Mesenchymal stem cell (in vitro differentiated cells and primary cell): ENCODE measurements around the gene FAM107A.
"Not testable (repeated sequence)": the region's sequence is repeated elsewhere in the genome, so short reads cannot be mapped to it uniquely, and the experiment has no call there.

Experiments used
- DNase-seq: peaks from one replicate; pipeline ENCODE4 v3.0.0-alpha.2; 2013
- H2AFZ ChIP-seq: one replicate; pipeline ENCODE4 v1.6.1; 2013; ENCODE audit warnings: low read depth, mild to moderate bottlenecking, control low read depth, inconsistent platforms, low read length, moderate library complexity
- H2AK5ac ChIP-seq: 2 replicates; pipeline ENCODE4 v1.6.1; 2013; ENCODE audit warnings: low read length, moderate library complexity, mild to moderate bottlenecking, inconsistent platforms; ENCODE audit not compliant: severe bottlenecking
- H2BK120ac ChIP-seq: one replicate; pipeline ENCODE4 v1.6.1; 2013; ENCODE audit warnings: low read depth, mild to moderate bottlenecking, inconsistent platforms, low read length, moderate library complexity
- H2BK12ac ChIP-seq, 2 experiments: one replicate each; pipeline ENCODE4 v1.6.1; 2013; ENCODE audit warnings: inconsistent platforms in 2 of 2, low read length in 2 of 2, mild to moderate bottlenecking in 2 of 2, moderate library complexity in 2 of 2, control low read depth in 1 of 2
- H2BK15ac ChIP-seq: one replicate; pipeline ENCODE4 v1.6.1; 2013; ENCODE audit warnings: mild to moderate bottlenecking, low read depth, inconsistent platforms; ENCODE audit not compliant: poor library complexity, severe bottlenecking
- H2BK5ac ChIP-seq: 2 replicates; pipeline ENCODE4 v1.6.1; 2013; ENCODE audit warnings: low read depth, mild to moderate bottlenecking, low read length, control low read depth, inconsistent platforms; ENCODE audit not compliant: poor library complexity, severe bottlenecking
- H3K14ac ChIP-seq, 2 experiments: one replicate each; pipeline ENCODE4 v1.6.1; 2013; ENCODE audit warnings: inconsistent platforms in 2 of 2, low read length in 2 of 2, control low read depth in 1 of 2, mild to moderate bottlenecking in 1 of 2, moderate library complexity in 1 of 2
- H3K18ac ChIP-seq, 2 experiments: one replicate each; pipeline ENCODE4 v1.6.1; 2013; ENCODE audit warnings: inconsistent platforms in 2 of 2, low read length in 2 of 2, control low read depth in 1 of 2, low read depth in 1 of 2, mild to moderate bottlenecking in 1 of 2
- H3K23ac ChIP-seq, 2 experiments: one replicate each; pipeline ENCODE4 v1.6.1; 2013; ENCODE audit warnings: inconsistent platforms in 2 of 2, low read length in 2 of 2, mild to moderate bottlenecking in 2 of 2, moderate library complexity in 2 of 2, control low read depth in 1 of 2
- H3K27ac ChIP-seq: 2 replicates; pipeline ENCODE4 v1.5.1; 2013; ENCODE audit warnings: mild to moderate bottlenecking, moderate library complexity, low read length, control low read depth, inconsistent platforms; ENCODE audit not compliant: poor library complexity, severe bottlenecking
- H3K27me3 ChIP-seq, 2 experiments: 2 replicates each; pipeline versions ENCODE4 v1.6.1 to v1.7.0; 2013; ENCODE audit warnings: low read length in 2 of 2, mild to moderate bottlenecking in 2 of 2, moderate library complexity in 2 of 2, control low read depth in 1 of 2, inconsistent platforms in 1 of 2; ENCODE audit not compliant: control insufficient read depth in 1 of 2, insufficient read depth in 1 of 2
- H3K36me3 ChIP-seq, 2 experiments: 2 replicates each; pipeline versions ENCODE4 v1.6.1 to v1.7.0; 2013; ENCODE audit warnings: low read length in 2 of 2, control low read depth in 1 of 2, inconsistent platforms in 1 of 2, low read depth in 1 of 2, mild to moderate bottlenecking in 1 of 2; ENCODE audit not compliant: insufficient read depth in 2 of 2, control insufficient read depth in 1 of 2
- H3K4ac ChIP-seq, 2 experiments: one replicate each; pipeline ENCODE4 v1.6.1; 2013; ENCODE audit warnings: inconsistent platforms in 2 of 2, low read length in 2 of 2, mild to moderate bottlenecking in 2 of 2, moderate library complexity in 2 of 2, control low read depth in 1 of 2, low read depth in 1 of 2
- H3K4me1 ChIP-seq: 2 replicates; pipeline ENCODE4 v1.6.1; 2013; ENCODE audit warnings: low read depth, low read length, control low read depth; ENCODE audit not compliant: control insufficient read depth, insufficient read depth
- H3K4me2 ChIP-seq: 2 replicates; pipeline ENCODE4 v1.6.1; 2013; ENCODE audit warnings: low read length, mild to moderate bottlenecking, inconsistent platforms; ENCODE audit not compliant: poor library complexity, severe bottlenecking
- H3K4me3 ChIP-seq, 2 experiments: 2 replicates each; pipeline versions ENCODE4 v1.5.1 to v1.7.0; 2013; ENCODE audit warnings: low read length in 2 of 2, mild to moderate bottlenecking in 2 of 2, control low read depth in 1 of 2, low read depth in 1 of 2; ENCODE audit not compliant: insufficient read depth in 1 of 2
- H3K79me1 ChIP-seq: replicated peaks from 2 replicates; pipeline ENCODE4 v1.6.1; 2013; ENCODE audit warnings: mild to moderate bottlenecking, control low read depth, low read length, inconsistent platforms; ENCODE audit not compliant: poor library complexity, severe bottlenecking
- H3K9ac ChIP-seq: 2 replicates; pipeline ENCODE4 v1.7.0; 2013; ENCODE audit warnings: mild to moderate bottlenecking, low read length, moderate library complexity
- H3K9me3 ChIP-seq: 2 replicates; pipeline ENCODE4 v1.7.0; 2013; ENCODE audit warnings: mild to moderate bottlenecking, low read length; ENCODE audit not compliant: control insufficient read depth
- H4K8ac ChIP-seq: one replicate; pipeline ENCODE4 v1.6.1; 2013; ENCODE audit warnings: inconsistent platforms, mild to moderate bottlenecking, low read length, moderate library complexity
- H4K91ac ChIP-seq: one replicate; pipeline ENCODE4 v1.6.1; 2013; ENCODE audit warnings: mild to moderate bottlenecking, low read length, inconsistent platforms
- WGBS: methylation state at CpG from one replicate; pipeline ENCODE4 v1.1.7; 2013; ENCODE audit warnings: mixed read lengths; 5-methylcytosine and 5-hydroxymethylcytosine counted together

FAM107A gene

GRCh38 chr3:58529516-58530353, 47.5 kb downstream of the FAM107A start:
- peak overlapping the region; percentile 16 for H4K91ac ChIP-seq
- H3K4ac ChIP-seq, result no peak overlapping the region
- no peaks in the 10 kb centered on the region for H3K79me1 ChIP-seq
- no peak overlapping the region for H2AK5ac ChIP-seq
- no peak overlapping the region for H3K18ac ChIP-seq
- H3K4me3 ChIP-seq, result no peak overlapping the region
- peak; percentile 20 for DNase-seq
- H3K4me2 ChIP-seq, result no peak overlapping the region
- H3K4me1 ChIP-seq, result peaks cover 16% of the 10 kb centered on the region
- no peak overlapping the region for H2BK5ac ChIP-seq
- H3K27me3 ChIP-seq, result no peaks in the 10 kb centered on the region
- peak overlapping the region in 1 of 2 experiments; percentile 55 for H2BK12ac ChIP-seq
- no peak overlapping the region for H3K14ac ChIP-seq
- no peak overlapping the region for H3K27ac ChIP-seq
- H2BK15ac ChIP-seq, result no peak overlapping the region
- H2BK120ac ChIP-seq, result no peak overlapping the region
- no peaks in the 10 kb centered on the region for H3K9me3 ChIP-seq
- no peak overlapping the region for H3K23ac ChIP-seq
- peaks cover 0 to 88% of the 10 kb centered on the region in 2 experiments for H3K36me3 ChIP-seq
- WGBS, result 86% methylated on average over 12 of the region's 15 CpGs
- H2AFZ ChIP-seq, result no peak overlapping the region
- H3K9ac ChIP-seq, result no peak overlapping the region
- H4K8ac ChIP-seq, result no peak overlapping the region

GRCh38 chr3:58528629-58529028, 48.6 kb downstream of the FAM107A start:
- no peak overlapping the region for H3K18ac ChIP-seq
- peaks cover 0 to 88% of the 10 kb centered on the region in 2 experiments for H3K36me3 ChIP-seq
- H3K23ac ChIP-seq, result no peak overlapping the region
- no peak overlapping the region for H3K4me3 ChIP-seq
- WGBS, result 87% methylated on average over 6 of the region's 6 CpGs
- no peak overlapping the region for H3K27ac ChIP-seq
- no peak overlapping the region for H3K4me2 ChIP-seq
- H2BK15ac ChIP-seq, result no peak overlapping the region
- no peak overlapping the region for H2AK5ac ChIP-seq
- H3K4me1 ChIP-seq, result peaks cover 16% of the 10 kb centered on the region
- no peak overlapping the region for H2AFZ ChIP-seq
- no peaks in the 10 kb centered on the region for H3K79me1 ChIP-seq
- H3K9ac ChIP-seq, result no peak overlapping the region
- H2BK12ac ChIP-seq, result no peak overlapping the region
- no peak overlapping the region for H3K14ac ChIP-seq
- H3K4ac ChIP-seq, result no peak overlapping the region
- no peak overlapping the region for H4K8ac ChIP-seq
- DNase-seq, result peak; percentile 27
- H2BK5ac ChIP-seq, result no peak overlapping the region
- no peaks in the 10 kb centered on the region for H3K9me3 ChIP-seq
- no peak overlapping the region for H2BK120ac ChIP-seq
- no peak overlapping the region for H4K91ac ChIP-seq
- H3K27me3 ChIP-seq, result no peaks in the 10 kb centered on the region

GRCh38 chr3:58527440-58527839, 49.8 kb downstream of the FAM107A start:
- H3K79me1 ChIP-seq, H3K9ac ChIP-seq, H2BK120ac ChIP-seq, H2AK5ac ChIP-seq, H2BK12ac ChIP-seq, H3K4ac ChIP-seq, H2AFZ ChIP-seq, H3K27me3 ChIP-seq, H2BK5ac ChIP-seq, H3K23ac ChIP-seq, H2BK15ac ChIP-seq, H3K4me3 ChIP-seq, H3K4me2 ChIP-seq, H3K9me3 ChIP-seq, H4K91ac ChIP-seq, H3K27ac ChIP-seq, DNase-seq, H3K14ac ChIP-seq, H4K8ac ChIP-seq, H3K18ac ChIP-seq: not testable (repeated sequence)
- peaks cover 0 to 89% of the 10 kb centered on the region in 2 experiments for H3K36me3 ChIP-seq
- peaks cover 15% of the 10 kb centered on the region for H3K4me1 ChIP-seq
- 87% methylated on average over 2 of the region's 3 CpGs for WGBS

GRCh38 chr3:58526515-58526957, 50.7 kb downstream of the FAM107A start:
- Histone ChIP-seq H2BK15ac (no peak overlapping the region), H2BK5ac (no peak overlapping the region), H3K14ac (no peak overlapping the region), H2AFZ (no peak overlapping the region), H2AK5ac (no peak overlapping the region), H2BK120ac (no peak overlapping the region), H3K4me2 (no peak overlapping the region), H3K4me1 (peaks cover 17% of the 10 kb centered on the region), H3K9ac (no peak overlapping the region), H3K18ac (peak overlapping the region in 1 of 2 experiments; percentile 35), H2BK12ac (no peak overlapping the region), H4K91ac (no peak overlapping the region), H3K4me3 (no peak overlapping the region), H3K27ac (no peak overlapping the region), H4K8ac (no peak overlapping the region), H3K36me3 (peaks cover 0 to 89% of the 10 kb centered on the region in 2 experiments), H3K27me3 (no peaks in the 10 kb centered on the region), H3K23ac (no peak overlapping the region), H3K4ac (no peak overlapping the region), H3K9me3 (no peaks in the 10 kb centered on the region), H3K79me1 (no peaks in the 10 kb centered on the region)
- DNase-seq, result peak; percentile 89
- WGBS, result 73% methylated on average over 4 of the region's 7 CpGs
